ENCODE results near the gene PLA2G4B.

GRCh38 chr15:41827290-41827879 lies 11.3 kb upstream of the PLA2G4B start:
- TF ChIP-seq EZH2phosphoT487 (IDR thresholded peaks at IDR 0.05; ENCODE audit: insufficient read depth, low read depth) (no peak), EZH2 (IDR thresholded peaks at IDR 0.05; ENCODE audit: insufficient read depth, poor library complexity, severe bottlenecking) (no peak)
